GM19395 (cell line): ENCODE measurements around the gene CEP192.
A peak's percentile ranks its signal among the peaks of the same experiment; 100 is the strongest.
"Not testable (repeated sequence)": the region's sequence is repeated elsewhere in the genome, so short reads cannot be mapped to it uniquely, and the experiment has no call there.

Source experiments
- ATAC-seq: cut with Tn5 transposase; IDR thresholded peaks from one replicate; pipeline ENCODE4 v1.9.1; 2021; ENCODE audit warnings: mild to moderate bottlenecking, moderate library complexity; ENCODE audit not compliant: unreplicated experiment

The CEP192 gene

DNA sequence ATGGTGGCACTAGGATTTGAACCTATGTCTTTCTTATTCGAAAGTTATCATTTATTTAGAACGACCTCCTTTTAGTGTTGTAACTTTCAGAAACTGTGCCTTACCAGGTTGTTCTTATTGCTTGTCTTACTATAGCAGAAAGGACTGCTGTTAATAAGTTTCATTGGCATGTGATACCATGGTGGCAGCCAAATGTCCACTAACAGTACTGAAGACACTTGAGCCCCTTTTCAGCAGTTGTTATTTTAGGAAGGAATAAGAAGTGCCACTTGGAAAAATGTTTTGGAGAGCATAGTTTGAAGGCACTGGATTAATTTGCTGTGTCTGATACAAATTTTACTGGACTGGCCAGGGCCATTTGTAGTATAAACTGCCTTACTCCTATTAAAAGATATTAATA, 37.7 kb downstream of the CEP192 start:
- ATAC-seq = no peak

DNA sequence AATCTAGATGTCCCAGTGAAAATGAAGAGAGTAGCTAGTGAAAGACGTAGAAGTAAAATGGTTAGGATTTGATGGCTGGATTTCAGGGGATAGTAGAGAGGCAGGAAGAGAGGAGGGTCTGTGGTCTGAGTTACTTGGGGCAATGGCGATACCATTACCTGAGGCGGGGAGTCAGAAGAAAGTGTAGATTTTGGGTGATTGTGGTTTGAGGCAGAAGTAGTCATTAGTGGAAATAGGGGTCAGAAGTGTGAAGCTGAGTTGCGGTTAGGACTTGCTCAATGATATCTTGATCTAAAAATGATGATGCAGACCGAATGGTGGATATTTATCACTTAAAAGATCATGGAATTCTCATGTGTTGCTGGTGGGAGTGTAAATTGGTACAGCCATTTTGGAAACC, 41.0 kb downstream of the CEP192 start:
- no peak for ATAC-seq

DNA sequence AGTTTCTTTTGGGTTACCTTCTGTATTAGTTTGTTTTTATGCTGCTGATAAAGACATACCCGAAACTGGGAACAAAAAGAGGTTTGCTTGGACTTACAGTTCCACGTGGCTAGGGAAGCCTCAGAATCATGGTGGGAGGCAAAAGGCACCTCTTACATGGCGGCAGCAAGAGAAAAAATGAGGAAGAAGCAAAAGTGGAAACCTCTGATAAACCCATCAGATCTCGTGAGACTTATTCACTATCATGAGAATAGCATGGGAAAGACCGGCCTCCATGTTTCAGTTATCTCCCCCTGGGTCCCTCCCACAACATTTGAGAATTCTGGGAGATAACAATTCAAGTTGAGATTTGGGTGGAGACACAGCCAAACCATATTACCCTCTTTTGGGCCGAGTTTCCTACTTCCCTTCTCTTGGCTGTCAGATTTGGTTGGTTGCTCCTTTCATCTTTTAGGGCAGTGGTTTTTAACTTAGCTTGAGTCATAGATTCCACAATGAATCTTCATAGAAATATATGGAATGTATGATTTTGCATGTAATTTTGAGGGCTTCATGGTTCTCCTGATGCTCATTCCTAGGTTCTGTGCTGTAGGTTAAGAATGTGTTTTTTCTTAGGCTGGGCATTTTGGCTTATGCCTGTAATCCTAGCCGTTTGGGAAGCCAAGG, 44.2 kb downstream of the CEP192 start:
- no peak for ATAC-seq

DNA sequence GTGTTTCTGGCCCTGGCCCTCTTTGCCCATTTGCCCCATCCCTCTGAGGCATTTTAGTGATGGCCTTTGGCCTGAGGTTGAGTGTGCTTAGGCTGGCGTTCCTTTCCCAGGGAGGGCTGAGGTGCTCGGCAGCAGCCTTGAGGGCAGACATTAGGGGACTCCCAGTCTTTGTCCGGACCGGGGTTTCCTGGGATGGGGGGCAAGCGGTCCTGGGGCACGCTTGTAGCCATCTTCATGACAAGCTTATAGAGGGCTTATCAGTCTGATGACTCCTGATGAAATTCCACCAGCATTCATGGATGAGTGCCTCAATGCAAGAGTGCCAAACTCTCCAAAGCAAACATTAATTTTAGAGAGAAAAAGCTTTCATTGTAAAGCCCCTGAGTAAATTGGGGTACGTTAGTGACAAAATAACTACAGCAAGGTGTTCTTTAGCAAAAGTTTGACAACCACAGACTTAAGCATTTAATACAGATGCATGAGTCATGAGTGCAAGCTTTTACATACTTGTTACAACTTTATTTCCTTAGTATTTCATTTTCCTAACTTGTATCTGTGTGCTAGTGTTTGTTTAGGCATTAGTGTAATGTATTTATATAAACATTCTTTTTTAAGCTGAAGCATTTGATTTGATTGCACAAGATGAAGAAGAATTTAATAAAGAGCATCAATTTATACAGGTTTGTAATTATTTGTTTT, 45.6 kb downstream of the CEP192 start:
- no peak for ATAC-seq

DNA sequence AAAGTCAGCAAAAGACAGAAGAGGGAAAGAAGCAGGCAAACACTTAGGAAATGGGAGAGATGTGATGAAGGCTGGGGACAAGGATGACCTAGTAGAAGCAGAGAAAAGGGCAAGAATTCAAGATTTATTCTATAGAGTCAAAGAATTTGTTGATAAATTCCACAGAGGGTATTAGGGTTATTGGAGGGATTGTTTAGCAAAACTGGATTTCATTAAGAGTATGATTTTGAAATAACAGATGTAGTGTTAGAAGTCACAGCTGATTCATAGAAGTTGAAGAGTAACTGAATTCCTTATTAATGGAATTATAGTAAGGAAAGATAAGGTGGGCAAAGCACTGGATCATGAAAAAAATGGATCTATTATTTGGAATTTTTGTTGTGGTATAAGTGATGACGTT, 48.6 kb downstream of the CEP192 start:
- no peak for ATAC-seq

DNA sequence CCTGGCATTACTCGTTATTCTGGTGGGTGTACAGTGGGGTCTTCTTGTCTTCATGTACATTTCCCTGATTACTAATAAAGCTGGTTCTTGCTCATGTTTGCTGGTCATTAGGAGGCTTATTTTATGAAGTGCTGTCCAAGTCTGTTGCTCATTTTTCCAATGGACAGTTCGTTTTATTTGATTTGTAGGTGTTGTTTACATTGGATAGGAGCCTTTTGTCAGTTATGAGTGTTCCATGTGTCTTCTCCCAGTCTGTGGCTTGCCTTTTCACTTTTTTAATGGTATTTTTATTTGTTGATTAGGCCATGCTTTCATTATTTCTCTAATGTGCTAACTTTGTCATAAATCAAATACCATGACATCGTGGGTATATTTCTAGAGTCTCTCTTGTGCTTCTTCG, 51.9 kb downstream of the CEP192 start:
- ATAC-seq = no peak

DNA sequence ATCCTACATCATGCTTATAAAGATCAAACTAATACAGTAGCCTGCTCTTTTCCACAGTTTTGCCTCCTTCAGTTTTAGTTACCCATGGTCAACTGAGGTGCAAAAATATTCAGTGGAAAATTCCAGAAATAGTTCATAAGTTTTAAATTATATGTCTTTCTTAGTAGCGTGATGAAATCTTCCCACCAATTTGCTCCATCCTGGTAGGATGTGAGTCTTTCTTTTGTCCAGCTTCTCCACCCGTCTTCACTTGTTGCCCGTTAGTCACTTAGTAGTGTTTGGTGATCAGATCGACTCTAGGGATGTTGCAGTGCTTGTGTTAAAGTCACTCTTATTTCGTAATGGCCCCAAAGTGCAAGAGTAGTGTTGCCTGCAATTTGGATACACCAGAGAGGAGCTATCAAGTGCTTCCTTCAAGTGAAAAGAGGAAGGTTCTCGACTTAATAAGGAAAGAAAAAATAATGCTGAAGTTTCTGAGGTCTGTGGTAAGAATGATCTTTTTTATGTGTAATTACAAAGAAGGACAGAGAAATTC, 57.0 kb downstream of the CEP192 start:
- ATAC-seq = no peak

DNA sequence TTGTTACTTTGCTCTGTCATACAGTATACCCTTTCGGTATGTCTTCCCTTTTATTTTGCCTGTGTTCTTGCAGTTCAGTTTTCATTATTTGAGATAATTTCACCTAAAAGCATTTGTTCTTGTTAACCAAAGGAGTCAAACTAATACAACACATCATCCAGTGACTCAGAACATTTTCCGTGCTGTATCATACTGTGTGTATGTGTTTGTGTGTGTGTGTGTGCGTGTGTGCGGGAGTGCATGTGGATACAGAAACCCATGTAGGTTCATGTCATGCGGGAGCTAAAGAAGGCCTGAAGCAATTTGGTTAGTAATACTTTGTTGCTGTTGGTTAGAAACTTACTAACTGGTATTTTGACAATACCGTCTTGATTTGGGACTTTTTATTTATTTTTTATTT, 60.0 kb downstream of the CEP192 start:
- ATAC-seq = no peak

DNA sequence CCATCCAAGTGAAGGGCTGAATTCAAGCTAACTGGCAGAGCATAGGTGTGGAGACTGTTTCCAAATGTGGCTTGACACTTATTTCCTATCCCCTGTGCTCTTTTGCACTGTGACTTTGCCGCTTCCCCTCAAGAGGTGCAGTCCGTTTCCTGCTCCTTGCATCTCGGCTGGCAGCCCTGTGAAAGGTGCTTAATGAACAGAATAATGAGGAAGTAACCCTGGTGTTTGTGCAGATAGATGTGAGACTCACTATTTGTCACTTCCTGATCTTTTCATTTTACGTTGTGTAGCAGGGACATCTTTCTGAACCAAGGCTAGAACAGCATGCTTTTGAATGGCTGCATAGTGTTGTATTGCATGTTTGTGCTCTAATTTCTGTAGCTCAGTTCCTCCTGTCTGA, 60.8 kb downstream of the CEP192 start:
- ATAC-seq = peak; percentile 70

DNA sequence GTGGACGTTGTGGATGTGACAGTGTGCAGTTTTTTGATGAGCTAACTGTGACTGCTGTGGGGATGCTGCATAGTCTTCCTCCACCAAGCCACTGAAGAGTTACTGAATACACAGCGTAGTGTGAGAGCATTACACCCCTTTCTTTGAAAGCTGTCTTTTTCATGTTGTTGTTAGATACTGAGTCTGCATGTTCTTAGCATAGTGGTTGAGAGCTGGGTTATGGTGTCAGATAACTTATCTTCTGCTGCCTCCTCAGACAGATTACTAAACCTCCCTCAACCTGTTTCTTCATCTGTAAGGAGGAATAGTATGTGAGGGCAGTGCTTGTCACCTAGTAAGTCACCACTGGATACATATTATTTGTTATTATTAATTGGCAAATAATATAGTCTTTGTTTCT, 63.2 kb downstream of the CEP192 start:
- no peak for ATAC-seq

DNA sequence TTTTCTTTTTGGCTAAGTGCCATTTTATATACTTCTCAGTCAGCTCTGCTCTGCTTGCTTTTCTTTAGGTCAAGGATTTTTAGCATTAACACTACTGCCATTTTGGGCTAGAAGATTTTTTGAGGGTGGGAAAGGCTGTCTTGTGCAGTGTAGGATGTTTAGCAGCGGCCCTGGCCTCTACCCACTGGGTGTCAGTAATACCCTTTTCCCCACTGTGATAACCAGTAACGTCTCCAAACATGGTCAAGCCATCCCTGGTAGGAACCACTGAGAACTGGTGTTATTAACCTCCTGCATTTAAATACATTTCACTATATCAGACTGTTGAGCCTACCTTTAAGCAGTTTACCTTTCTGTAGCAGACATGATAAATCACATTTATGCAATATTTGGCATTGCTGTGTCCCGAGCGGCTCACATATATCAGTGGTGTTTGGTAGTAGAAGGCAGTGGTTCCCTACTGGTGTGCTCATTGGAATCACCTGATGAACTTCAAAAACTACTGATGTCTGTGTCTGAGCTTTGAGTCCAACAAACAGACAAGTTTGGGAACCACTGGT, 70.5 kb downstream of the CEP192 start:
- ATAC-seq = no peak

DNA sequence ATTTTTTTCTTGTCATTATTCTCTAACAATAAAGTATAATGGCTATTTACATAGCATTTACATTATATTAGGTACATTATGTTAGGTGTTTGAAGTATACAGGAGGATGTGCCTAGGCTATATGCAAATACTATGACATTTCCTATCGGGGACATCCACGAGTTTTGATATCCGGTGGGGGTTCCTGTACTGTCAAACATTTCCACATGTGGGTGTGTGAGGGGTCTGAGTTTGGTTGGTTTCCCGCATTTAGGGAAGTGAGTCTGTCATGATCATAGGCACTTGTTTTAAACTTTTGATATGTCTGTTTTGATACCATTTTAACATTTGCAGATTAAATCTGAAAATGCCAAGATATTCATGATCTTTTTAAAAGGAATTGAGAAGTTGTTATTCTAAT, 76.0 kb downstream of the CEP192 start:
- no peak for ATAC-seq

DNA sequence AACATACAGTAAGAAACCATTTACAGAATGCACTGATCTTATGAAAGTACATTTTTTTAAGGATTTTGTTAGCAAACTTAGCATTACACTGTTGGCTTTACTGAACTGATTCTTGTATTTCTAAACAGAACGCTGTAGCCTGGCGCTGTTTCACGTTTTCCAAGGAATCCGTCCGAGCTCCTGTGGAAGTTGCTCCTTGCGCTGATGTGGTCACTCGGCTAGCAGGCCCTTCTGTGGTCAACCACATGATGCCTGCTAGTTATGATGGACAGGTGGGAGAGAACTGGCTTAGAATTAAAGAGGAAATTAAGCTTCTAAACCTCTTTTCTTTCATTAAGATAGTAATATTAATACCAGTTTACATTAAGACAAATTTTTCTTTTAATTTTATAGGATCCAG, 76.8 kb downstream of the CEP192 start:
- ATAC-seq = no peak

DNA sequence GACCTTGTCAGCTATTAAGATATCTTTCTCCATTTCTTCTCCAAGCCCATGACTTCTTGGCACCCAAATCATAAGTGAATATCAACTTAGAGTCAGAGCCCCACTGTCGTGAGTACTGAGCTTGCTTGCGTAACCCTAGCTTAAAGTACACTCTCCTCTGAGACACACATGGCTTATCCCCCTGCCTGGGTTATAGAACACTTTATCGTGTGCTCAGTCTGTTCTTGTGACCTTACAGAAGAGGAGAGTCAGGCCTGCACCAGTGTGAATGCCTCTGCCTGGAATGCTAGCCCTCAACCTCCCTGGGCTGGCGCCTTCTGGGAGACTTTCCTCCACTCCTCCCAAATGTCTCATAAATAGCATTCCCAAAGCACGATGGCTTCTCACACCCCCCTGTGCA, 79.3 kb downstream of the CEP192 start:
- ATAC-seq = no peak

DNA sequence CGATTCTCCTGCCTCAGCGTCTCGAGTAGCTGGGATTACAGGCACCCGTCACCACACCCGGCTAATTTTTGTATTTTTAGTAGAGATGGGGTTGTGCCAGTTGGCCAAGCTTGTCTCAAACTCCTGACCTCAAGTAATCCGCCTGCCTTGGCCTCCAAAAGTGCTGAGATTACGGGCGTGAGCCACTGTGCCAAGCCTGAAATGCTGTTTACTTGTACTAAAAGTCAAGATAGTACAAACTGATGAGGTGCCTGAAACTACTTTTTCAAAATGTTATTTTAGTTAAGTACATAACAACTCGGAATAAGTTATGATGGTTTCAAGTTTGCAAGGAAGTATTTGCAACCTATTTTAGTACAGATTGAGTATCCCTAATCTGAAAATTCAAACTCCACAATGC, 85.7 kb downstream of the CEP192 start:
- ATAC-seq = no peak

DNA sequence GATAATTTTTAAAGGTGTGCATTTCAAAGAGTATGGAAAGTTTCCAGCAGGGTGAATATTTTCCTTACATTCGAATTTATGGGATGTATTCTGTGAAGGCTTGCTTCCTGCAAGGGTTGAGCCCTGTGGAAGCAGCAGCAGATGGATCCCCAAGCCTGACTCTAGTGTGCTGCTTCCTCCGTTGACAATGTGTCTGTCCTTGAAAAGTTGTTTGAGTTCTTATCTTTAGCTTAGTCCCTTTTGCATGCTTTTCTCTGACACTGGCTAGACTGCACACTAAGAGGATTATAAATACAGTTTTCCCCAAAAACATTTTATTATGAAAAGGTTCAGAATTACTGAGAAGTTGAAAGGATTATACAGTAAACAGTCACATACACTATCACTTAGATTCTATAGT, 86.3 kb downstream of the CEP192 start:
- no peak for ATAC-seq

DNA sequence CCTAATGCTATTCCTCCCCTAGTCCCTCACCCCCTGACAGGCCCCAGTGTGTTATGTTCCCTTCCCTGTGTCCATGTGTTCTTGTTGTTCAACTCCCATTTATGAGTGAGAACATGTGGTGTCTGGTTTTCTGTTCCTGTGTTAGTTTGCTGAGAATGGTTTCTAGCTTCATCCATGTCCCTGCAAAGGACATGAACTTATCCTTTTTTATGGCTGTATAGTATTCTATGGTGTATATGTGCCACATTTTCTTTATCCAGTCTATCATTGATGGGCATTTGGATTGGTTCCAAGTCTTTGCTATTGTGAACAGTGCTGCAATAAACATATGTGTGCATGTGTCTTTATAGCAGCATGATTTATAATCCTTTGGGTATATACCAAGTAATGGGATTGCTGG, 86.9 kb downstream of the CEP192 start:
- ATAC-seq = not testable (repeated sequence)

DNA sequence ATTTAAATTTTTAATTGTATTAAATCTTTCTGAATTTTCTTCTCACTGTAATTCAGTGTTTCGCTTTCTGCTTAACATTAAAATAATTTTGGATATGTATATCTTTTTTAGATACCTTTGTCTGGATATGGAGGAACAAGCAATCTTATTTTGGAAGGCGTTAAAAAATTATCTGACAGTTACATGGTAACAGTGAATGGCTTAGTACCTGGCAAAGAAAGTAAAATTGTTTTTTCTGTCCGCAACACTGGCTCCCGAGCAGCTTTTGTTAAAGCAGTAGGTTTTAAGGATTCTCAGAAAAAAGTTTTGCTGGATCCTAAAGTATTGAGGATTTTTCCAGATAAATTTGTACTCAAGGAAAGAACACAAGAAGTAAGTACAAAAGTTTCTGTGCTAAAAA, 95.7 kb downstream of the CEP192 start:
- no peak for ATAC-seq

DNA sequence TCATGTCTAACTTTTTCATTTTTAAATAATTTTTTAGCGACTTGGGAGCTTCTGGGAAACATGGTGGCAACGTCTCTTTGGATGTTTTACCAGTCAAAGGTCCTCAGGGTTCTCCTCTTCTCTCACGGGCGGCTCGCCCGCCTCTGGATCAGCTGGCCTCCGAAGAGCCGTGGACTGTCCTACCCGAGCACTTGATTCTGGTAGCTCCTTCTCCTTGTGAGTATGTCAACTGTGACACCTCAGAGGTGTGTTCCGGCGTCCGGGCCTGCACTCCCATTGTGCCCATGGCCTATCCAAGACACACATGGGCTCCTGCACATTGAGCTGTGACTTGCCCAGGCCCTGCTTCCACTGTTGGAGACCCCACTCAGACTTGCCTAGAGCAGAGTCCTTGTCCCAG, 104.3 kb downstream of the CEP192 start:
- ATAC-seq = no peak

DNA sequence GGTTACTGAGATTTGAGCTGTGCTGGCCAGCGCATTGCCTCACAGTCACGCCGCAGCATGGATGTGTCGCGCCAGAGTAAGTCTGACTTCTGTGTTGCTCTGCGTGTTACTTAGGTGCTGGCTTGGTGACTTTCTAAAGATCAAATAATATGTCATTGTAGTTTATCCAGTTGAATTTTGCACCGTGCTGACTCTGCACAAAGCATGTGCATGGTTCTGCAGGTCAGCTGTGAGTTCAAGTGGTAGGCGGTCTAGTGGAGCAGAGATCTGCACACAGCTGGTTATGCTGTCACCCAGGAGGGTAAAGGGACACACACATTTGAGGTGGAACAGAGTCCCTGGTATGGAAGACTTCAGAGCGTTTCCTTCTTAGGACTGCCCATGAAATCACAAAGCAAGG, 105.1 kb downstream of the CEP192 start:
- ATAC-seq = no peak

DNA sequence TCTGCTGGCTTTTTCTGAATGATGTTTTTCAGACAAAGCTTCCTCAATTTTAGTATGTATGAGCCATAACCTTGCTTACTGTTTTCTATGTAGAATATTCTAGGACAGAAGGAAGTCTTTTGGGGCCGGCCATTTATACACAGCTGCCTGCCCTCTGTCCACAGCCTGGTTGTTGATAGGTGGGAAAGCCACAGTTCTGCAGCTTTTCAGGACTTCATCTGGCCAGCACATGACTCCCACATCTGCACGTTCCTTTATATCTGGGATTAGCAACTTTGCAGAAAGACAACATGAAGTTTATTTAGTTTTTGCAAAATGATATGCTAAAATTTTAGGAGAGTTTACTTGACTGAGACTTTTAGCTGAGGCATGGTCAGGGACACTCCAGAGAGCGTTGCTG, 105.6 kb downstream of the CEP192 start:
- ATAC-seq = no peak

DNA sequence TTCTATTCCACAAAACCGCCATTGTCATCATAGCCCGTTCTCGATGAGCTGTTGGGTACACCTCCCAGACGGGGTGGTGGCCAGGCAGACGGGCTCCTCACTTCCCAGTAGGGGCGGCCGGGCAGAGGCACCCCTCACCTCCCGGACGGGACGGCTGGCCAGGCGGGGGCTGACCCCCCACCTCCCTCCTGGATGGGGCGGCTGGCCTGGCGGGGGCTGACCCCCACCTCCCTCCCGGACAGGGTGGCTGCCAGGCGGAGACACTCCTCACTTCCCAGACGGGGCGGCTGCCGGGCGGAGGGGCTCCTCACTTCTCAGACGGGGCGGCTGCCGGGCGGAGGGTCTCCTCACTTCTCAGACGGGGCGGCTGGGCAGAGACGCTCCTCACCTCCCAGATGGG, 106.9 kb downstream of the CEP192 start:
- ATAC-seq = not testable (repeated sequence)
